PFSK-1 (cell line): ENCODE data around the gene MRLN.
A peak's percentile ranks its signal among the peaks of the same experiment; 100 is the strongest.

ENCODE experiments used
- FOXP2 ChIP-seq: optimal IDR thresholded peaks from 2 replicates; pipeline ENCODE3; 2011; ENCODE audit warnings: borderline replicate concordance, control low read depth, inconsistent platforms; ENCODE audit not compliant: insufficient read depth; ENCODE audit errors: extremely low read length, extremely low read depth
- POLR2AphosphoS5 ChIP-seq: IDR thresholded peaks from 2 replicates; pipeline ENCODE4 v1.6.1; 2012; ENCODE audit warnings: low read depth, mild to moderate bottlenecking, control low read depth, low read length, moderate library complexity
- SIN3A ChIP-seq: IDR thresholded peaks from 2 replicates; pipeline ENCODE4 v1.6.1; 2012; ENCODE audit warnings: mild to moderate bottlenecking, low read length, moderate library complexity, borderline replicate concordance; ENCODE audit not compliant: insufficient read depth
- TAF1 ChIP-seq: IDR thresholded peaks from 2 replicates; pipeline ENCODE4 v1.6.1; 2012; ENCODE audit warnings: low read length, control low read depth, borderline replicate concordance; ENCODE audit not compliant: insufficient read depth
- TF ChIP-seq, protein P1 (sequence below), 2 experiments: IDR thresholded peaks; 2 replicates each; pipeline versions ENCODE4 v1.6.1 to v1.8.0; 2011 to 2012; ENCODE audit warnings: low read depth in 2 of 2, low read length in 2 of 2, control low read depth in 1 of 2, inconsistent platforms in 1 of 2, mild to moderate bottlenecking in 1 of 2, moderate library complexity in 1 of 2; ENCODE audit not compliant: insufficient read depth in 1 of 2

MRLN gene

DNA sequence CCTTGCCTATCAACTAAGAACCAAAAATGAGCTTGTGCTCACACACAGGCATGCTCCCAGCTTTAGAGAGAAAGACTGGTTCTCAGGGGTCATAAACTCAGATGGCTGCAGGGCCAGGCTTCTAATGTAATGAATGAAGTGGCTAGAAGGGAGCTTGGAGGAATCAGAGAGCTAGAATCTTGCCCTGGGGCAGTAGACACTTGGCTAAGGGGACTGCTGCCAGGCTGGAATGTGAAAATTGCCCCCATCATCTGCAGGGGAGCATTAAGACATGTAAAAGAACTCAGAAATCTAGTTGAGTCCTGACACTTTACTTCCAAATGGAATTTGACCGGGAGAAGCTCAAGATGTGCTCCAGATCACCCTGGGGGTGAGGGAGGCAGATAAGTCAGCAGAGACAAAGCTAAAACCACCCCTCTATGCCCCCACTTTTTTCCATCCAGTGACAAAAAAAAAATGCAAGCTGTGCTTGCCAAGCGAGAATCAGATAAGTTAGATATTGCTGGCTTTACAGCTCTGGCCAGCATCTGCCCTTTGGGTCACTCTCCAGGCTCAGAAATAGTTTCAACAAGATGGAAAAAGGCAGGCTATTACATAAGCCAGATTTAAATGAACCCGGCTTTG is 41.3 kb downstream of the MRLN start:
- TF ChIP-seq TAF1 (no peak), SIN3A (no peak), FOXP2 (no peak), POLR2AphosphoS5 (no peak)
- TF ChIP-seq, protein P1, sequence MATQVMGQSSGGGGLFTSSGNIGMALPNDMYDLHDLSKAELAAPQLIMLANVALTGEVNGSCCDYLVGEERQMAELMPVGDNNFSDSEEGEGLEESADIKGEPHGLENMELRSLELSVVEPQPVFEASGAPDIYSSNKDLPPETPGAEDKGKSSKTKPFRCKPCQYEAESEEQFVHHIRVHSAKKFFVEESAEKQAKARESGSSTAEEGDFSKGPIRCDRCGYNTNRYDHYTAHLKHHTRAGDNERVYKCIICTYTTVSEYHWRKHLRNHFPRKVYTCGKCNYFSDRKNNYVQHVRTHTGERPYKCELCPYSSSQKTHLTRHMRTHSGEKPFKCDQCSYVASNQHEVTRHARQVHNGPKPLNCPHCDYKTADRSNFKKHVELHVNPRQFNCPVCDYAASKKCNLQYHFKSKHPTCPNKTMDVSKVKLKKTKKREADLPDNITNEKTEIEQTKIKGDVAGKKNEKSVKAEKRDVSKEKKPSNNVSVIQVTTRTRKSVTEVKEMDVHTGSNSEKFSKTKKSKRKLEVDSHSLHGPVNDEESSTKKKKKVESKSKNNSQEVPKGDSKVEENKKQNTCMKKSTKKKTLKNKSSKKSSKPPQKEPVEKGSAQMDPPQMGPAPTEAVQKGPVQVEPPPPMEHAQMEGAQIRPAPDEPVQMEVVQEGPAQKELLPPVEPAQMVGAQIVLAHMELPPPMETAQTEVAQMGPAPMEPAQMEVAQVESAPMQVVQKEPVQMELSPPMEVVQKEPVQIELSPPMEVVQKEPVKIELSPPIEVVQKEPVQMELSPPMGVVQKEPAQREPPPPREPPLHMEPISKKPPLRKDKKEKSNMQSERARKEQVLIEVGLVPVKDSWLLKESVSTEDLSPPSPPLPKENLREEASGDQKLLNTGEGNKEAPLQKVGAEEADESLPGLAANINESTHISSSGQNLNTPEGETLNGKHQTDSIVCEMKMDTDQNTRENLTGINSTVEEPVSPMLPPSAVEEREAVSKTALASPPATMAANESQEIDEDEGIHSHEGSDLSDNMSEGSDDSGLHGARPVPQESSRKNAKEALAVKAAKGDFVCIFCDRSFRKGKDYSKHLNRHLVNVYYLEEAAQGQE (IDR thresholded peaks at IDR 0.05; ENCODE audit: insufficient read depth in 1 of 2, low read depth in 2 of 2, low read length in 2 of 2) = no peak

DNA sequence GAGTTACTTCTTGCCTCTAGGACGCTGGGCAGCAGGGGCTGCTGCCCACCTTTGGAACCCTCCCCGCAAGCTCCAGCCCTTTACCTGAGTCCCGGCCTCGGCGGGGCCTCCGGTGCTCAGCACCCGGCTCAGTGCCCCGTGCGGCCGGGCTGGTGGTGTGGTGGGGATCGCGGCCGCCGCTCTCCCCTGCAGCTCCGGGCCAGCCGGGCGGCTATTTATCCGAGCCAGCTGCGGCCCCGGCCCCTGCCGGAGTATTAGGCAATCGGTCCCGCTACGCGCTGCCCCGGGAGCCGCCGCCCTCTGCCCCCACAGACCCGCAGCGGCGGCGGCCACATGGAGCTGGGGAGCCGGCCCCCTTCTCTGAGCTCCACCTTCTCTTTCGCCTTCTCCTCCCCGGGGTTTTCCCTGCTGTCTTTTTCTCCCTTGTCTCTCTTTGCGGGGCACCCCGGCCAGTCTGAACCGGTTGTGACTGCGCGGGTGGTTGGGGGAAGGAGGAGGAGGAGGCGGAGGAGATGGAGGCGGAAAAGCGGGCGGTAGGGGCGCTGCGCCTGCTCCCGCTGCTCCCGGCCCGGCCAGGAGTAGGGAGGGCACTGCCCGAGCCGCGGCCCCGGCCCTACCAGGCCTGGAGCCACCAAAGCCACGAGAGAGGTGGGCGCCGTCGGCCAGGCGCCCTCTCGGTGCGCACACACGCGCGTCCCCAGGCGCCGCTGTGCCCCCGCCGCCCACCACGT is 43.7 kb downstream of the MRLN start, which contains the start of gene SLC16A9:
Gene SLC16A9 (minus strand): TSS at position 456 of the 731 bp plus-strand sequence. CDS start 25,559 bp downstream, outside the sequence.
- TF ChIP-seq FOXP2 (peak; percentile 21), SIN3A (no peak), TAF1 (0 out of 2 replicates have a peak, but pooled peaks have one; percentile 4), POLR2AphosphoS5 (no peak; the same call in 1 of the 2 replicates)
- TF ChIP-seq, protein P1 (IDR thresholded peaks at IDR 0.05; ENCODE audit: insufficient read depth in 1 of 2, low read depth in 2 of 2, low read length in 2 of 2) = no peak

DNA sequence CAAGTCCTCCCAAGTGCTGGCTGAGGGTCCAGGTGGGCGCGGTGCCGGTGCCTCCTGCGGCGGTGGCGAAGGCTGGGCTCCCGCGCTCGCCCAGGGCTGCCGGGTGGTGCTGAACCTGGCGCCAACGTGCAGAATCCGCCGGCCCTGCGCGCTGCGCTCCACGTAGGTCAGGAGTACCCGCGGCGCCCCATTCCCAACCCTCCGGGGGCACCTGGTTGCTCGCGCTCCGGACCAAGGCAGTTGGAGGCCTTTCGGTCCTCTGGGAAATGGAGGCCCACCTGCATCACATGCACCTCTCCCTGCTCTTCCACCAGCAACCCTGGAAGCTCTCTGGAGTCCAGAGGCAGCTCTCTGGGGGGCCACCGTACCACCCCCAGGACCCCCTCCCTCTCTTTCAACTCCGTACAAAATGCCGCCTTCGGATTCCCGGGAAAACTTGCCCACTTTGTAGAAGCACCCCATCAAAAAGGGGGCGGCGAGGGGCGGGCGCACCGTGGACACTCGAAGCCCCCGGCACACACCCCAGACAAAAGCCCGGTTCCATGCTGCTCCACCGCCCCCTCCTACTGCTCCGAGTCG is 44.4 kb downstream of the MRLN start:
- TF ChIP-seq, protein P1 (IDR thresholded peaks at IDR 0.05; ENCODE audit: insufficient read depth in 1 of 2, low read depth in 2 of 2, low read length in 2 of 2) = no peak
- no peak for TF ChIP-seq TAF1
- no peak for TF ChIP-seq FOXP2
- no peak for TF ChIP-seq POLR2AphosphoS5
- no peak for TF ChIP-seq SIN3A

DNA sequence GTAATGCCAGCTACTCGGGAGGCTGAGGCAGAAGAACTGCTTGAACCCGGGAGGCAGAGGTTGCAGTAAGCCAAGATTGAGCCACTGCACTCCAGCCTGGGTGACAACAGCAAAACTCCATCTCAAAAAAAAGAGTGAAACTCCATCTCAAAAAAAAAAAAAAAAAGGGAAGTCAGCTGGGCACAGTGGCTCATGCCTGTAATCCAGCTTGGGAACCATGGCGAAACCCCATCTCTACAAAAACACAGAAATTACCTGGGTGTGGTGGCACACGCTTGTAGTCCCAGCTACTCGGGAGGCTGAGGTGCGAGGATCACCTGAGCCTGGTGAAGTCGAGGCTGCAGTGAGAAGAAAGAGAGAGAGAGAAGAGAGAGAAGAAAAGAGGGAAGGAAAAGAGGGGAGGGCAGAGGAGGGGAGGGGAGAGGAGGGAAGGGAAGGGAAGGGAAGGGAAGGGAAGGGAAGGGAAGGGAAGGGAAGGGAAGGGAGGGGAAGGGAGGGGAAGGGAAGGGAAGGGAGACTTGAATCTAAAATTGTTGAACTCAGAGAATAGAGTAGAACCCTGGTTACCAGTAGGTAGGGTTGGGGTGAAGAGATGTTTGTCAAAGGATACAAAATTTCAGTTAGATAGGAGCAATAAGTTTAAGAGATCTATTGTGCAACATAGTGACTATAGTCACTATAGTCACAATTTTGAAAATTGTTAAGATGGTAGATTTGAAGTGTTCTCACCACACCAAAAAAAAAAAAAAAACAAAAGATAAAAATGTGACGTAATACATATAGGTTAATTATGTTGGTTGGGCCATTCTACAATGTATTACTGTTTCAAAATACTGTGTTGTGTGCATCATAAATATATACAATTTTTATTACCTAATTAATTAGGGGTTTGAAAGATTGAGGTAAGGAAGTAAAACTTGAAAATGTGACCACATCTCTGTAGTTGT is 46.1 kb downstream of the MRLN start:
- TF ChIP-seq POLR2AphosphoS5 = no peak
- TF ChIP-seq FOXP2 = no peak
- no peak for TF ChIP-seq SIN3A
- TF ChIP-seq, protein P1 (IDR thresholded peaks at IDR 0.05; ENCODE audit: insufficient read depth in 1 of 2, low read depth in 2 of 2, low read length in 2 of 2) = no peak
- TF ChIP-seq TAF1 = no peak
